Caki2 (cell line): ENCODE measurements around the gene GRK5. TPM values are rescaled to one million over a fixed set of nuclear protein-coding genes. Genes with fewer than 3 reads are reported as not detected.
A peak's percentile ranks its signal among the peaks of the same experiment; 100 is the strongest.
"Not testable (repeated sequence)": the region's sequence is repeated elsewhere in the genome, so short reads cannot be mapped to it uniquely, and the experiment has no call there.

ENCODE experiments used
- DNase-seq: peaks from one replicate; pipeline ENCODE4 v3.0.0-alpha.2; 2015; ENCODE audit warnings: low read depth
- in situ Hi-C: cut with HindIII; loops from 2 replicates; pipeline ENCODE4 v1.10.0; 2016; ENCODE audit warnings: low sequenced_read_pairs, low pct_unique_long_range_greater_than_20kb, mixed read lengths
- total RNA-seq: library from RNA; depleted of rRNA; stranded (reverse); fragments of >200 nt; shearing (Covaris generic); gene quantifications from 2 replicates; pipeline ENCODE4 v1.2.3, GENCODE V29; 2014; ENCODE audit warnings: low replicate concordance

The GRK5 gene
- total RNA-seq, 1 experiment from 2014 or later: 0.61 TPM

GRCh38 chr10:119457966-119458766 lies 250.8 kb downstream of the GRK5 start:
- DNase-seq: no peak
- in situ Hi-C loops: no loop called here

DNA sequence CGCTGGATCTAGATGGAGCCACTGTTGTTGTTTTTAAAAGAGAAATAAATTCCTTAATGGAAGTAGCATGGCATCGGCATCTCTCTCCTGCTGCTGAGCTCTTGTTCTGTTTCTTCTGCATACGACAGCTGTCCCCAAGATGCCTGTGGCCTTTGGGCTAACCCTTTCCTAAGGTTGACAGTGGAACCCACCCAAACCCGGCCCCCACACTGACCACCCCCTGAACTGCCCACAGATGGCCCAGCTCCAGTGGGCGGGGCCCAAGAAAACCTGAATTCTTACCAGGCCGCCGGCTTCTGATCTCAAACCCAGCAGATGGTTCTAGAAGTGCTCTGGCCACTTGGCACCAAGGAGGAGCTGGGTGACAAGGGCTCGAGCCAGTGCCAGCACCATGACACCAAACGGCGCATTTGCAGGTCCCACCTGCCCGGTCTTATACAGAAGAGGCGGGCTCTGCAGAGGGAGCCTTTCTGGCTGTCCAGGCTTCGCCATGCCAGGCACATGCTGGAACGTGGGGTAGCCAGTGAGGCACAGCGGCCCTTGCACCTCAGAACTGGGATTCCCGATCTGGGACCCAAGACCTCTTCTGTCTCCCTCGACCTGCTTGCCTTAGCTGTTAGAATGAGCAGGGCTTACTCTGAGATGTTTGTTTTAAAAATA lies 252.4 kb downstream of the GRK5 start:
- no peak for DNase-seq
- in situ Hi-C loops: no loop called here

DNA sequence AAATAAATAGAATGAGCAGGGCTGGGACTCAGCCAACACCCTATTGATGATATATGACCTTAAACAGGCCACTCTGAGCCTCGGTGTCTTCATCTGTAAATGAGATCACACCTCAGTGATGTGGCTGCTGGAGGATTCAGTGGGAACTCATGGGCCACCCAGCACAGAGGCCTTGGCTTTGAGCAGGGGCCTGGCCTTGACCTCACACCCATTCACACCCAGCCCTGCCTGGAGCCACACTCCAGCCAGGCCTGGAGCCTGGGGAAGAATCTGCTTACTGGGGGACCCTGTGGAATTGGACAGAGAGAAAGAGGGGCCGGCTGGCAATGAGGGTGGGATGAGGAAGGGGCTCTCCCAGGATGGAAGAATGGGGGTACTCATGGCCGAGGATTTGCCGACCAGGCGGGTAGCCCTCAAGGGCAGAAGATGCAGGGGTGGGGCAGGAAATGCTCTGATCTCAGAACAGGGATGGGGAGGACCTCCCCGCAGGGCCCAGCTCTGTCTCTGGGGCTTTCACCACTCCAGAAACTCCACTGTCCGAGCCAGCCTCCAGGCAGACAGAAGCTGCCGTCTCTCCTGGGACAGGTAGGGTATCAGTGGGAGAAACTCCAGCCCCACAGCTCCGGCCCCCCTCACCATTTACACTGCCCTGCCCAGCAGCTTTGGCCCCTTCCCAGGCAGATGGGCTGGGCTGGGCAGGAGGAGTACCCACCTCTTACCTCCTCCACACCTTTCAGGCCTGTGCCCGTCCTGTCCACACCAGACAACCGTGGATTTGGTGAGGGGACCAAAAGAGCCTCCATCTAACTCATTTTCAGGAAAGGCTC lies 253.2 kb downstream of the GRK5 start:
- DNase-seq: no peak
- in situ Hi-C loops: no loop called here

- DNase-seq: peak; percentile 51
- in situ Hi-C loops: no loop called here
Measured at GRCh38 chr10:119461380-119461779, 254.0 kb downstream of the GRK5 start.

DNA sequence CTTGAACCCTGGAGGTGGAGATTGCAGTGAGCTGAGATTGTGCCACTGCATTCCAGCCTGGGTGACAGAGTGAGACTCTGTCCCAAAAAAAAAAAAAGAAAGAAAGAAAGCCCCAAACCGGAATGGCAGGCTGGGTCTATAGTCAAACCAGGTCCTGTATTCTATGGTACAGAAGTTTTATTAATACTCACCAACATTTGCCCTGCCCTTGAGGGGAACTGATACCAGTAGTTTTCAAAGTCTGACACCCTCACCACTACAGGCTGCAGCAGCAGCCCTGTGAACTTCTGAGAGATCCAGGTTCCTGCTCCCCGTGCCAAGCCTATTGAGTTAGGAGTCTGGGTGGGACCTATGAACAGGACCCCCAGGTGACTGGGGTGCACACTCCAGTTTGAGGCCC lies 254.6 kb downstream of the GRK5 start:
- in situ Hi-C loops: no loop called here
- DNase-seq: no peak

GRCh38 chr10:119462773-119463172 lies 255.4 kb downstream of the GRK5 start:
- DNase-seq: no peak
- in situ Hi-C loops: no loop called here

GRCh38 chr10:119463195-119463594 lies 255.8 kb downstream of the GRK5 start:
- DNase-seq, in situ Hi-C loops: not testable (repeated sequence)

DNA sequence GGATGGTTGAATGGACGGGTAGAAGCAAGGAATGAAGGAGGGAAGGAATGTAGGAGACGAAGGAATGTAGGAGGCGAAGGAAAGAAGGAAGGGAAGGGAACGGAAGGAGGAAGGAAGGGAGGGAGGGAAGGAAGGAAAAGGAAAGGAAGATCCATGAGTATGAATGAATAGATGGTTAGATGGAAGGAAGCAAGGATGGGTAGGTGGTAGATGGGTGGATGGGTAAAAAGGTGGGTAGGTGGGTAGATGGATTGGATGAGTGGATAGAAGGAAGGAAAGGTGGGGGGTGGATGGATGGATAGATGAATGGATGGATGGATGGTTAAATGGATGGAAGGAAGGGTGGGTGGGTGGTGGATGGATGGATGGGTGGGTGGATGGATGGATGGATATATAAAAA lies 257.7 kb downstream of the GRK5 start:
- DNase-seq: no peak
- in situ Hi-C loops: no loop called here

GRCh38 chr10:119466076-119466475 lies 258.7 kb downstream of the GRK5 start:
- in situ Hi-C loops: no loop called here
- no peak for DNase-seq

- peak; percentile 40 for DNase-seq
- in situ Hi-C loops: no loop called here
Measured at GRCh38 chr10:119466655-119467054, 259.3 kb downstream of the GRK5 start.

- in situ Hi-C loops: no loop called here
Measured at GRCh38 chr10:119468542-119469324, 261.4 kb downstream of the GRK5 start.

DNA sequence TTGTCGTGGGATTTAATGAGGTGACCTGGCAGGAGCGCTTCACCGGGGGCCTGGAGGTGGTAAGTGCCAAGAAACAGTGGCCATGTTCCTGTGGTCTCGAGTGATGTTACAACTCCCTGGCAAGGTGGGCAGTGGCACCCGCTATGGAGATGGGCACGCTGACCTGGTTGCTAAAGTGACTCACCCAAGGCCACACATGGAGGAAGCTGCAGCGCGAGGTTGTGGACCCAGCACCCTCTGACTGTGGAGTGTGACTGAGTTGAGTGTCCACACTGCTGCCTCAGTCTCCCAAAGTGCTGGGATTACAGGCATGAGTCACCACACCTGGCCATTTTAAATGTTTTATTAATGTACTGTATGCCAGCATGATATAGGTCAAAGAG lies 261.9 kb downstream of the GRK5 start:
- in situ Hi-C loops: no loop called here
- DNase-seq: no peak

More at GRCh38 chr10:119468542-119469324, 261.4 kb downstream of the GRK5 start:
- no peak for DNase-seq

- in situ Hi-C loops: no loop called here
- DNase-seq: no peak
Measured at GRCh38 chr10:119469846-119470245, 262.5 kb downstream of the GRK5 start.

- in situ Hi-C loops: no loop called here
- no peak for DNase-seq
Measured at GRCh38 chr10:119470920-119471702, 263.7 kb downstream of the GRK5 start.

- in situ Hi-C loops: no loop called here
- DNase-seq: no peak
Measured at GRCh38 chr10:119473771-119474170, 266.4 kb downstream of the GRK5 start.

DNA sequence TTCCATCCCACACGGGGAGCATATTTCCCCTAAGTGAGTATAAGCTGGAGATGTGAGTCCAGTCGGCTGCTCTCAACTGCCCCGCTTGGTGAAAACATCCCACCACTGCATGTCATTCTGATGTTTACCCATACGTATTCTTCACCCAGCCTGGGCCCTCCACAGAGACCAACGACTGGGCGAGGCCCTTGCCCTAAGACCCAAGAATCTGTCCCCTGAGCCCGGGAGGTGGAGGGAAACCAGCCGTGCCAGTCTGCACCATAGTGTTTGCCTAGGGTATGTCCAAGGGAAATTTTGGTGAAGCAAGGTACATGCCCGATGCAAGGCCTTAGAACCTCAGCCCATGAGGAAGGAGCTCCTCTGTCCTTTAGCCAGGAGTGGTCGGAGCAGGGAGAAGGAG lies 267.2 kb downstream of the GRK5 start:
- in situ Hi-C loops: no loop called here
- DNase-seq: no peak

DNA sequence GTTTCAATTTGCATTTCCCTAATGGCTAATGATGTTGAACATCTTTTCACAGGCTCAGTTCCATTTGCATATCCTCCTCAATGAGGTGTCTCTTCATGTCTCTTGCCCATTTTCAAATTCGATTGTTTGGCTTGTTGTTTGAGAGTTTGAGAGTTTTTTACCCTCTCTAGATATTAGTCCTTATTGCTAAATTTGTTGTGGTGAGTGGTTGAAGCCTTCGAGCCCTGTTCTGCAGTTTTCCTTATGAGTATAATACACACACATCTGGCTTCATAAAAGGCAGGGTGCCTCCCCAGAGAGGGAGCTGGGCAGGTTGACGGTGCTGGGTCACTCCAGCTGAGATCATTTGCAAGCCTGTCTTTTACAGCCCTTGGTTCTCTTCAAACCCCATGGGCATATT lies 270.1 kb downstream of the GRK5 start:
- no peak for DNase-seq
- in situ Hi-C loops: no loop called here
